Stimulated activated naive CD8-positive, alpha-beta T cell treated with anti-CD3 and anti-CD28 coated beads, Interleukin-15, amount 100 ng/mL, for 72 hours (primary cell): ENCODE results near the gene COG1.

Source experiments
- ATAC-seq: fragments of 150-1000 bp; cut with Tn5 transposase; 2 replicates; pipeline ENCODE4 v1.10.0; 2021; ENCODE audit warnings: mild to moderate bottlenecking, moderate library complexity
- DNase-seq, 2 donors: peaks; one replicate each; pipeline ENCODE4 v3.0.0; 2021 to 2022
- H3K27ac Mint-ChIP-seq, 2 donors: one replicate each; pipeline ENCODE4 v1.8.0; 2022; ENCODE audit warnings: mild to moderate bottlenecking in 2 of 2, mixed read lengths in 2 of 2, moderate library complexity in 2 of 2
- H3K27me3 Mint-ChIP-seq: one replicate; pipeline ENCODE4 v1.8.0; 2022; ENCODE audit warnings: mixed read lengths
- H3K4me1 Mint-ChIP-seq: one replicate; pipeline ENCODE4 v1.8.0; 2022; ENCODE audit warnings: mild to moderate bottlenecking, mixed read lengths
- H3K4me3 Mint-ChIP-seq, 2 donors: one replicate each; pipeline ENCODE4 v1.8.0; 2022; ENCODE audit warnings: mild to moderate bottlenecking in 2 of 2, mixed read lengths in 2 of 2, moderate library complexity in 1 of 2
- H3K9me3 Mint-ChIP-seq, 2 donors: one replicate each; pipeline ENCODE4 v1.8.0; 2022; ENCODE audit warnings: mixed read lengths in 2 of 2

COG1 gene

DNA sequence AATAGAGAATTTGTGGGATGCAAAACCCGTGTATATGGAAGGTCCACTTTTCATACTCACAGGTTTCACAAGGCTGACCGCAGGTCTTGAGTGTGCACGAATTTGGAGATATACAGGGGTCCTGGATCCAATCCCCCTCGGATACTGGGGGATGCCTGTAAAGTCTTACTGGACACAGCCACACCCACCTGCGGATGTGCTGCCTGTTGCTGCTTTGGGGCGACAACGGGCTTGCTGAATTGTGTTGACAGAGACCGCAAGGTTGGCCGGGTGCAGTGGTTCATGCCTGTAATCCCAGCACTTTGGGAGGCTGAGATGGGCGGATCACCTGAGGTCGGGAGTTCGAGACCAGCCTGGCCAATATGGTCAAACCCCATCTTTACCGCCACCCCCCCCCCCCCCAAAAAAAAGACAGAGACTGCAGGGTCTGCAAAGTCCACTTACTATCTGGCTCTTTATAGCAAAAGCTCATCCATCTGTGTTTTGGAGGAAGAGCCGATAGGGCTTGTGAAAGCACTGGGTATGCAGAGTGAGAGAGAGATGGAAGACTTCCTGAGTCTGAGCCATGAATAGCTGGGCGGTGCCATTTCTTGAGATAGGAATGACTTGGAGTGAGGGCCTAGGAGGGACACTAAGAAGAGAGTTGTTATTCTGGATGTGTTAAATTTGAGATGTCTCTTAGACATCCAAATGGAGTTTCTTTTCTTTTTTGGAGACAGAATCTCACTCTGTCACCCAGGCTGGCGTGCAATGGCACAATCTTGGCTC lies 6.4 kb upstream of the COG1 start:
- Mint-ChIP-seq H3K27me3 (no peaks in the 10 kb centered on the region), H3K27ac (no peak overlapping the region), H3K4me3 (no peak overlapping the region), H3K9me3 (no peaks in the 10 kb centered on the region), H3K4me1 (peaks cover 12% of the 10 kb centered on the region)
- no peak for DNase-seq
- no peak for ATAC-seq

DNA sequence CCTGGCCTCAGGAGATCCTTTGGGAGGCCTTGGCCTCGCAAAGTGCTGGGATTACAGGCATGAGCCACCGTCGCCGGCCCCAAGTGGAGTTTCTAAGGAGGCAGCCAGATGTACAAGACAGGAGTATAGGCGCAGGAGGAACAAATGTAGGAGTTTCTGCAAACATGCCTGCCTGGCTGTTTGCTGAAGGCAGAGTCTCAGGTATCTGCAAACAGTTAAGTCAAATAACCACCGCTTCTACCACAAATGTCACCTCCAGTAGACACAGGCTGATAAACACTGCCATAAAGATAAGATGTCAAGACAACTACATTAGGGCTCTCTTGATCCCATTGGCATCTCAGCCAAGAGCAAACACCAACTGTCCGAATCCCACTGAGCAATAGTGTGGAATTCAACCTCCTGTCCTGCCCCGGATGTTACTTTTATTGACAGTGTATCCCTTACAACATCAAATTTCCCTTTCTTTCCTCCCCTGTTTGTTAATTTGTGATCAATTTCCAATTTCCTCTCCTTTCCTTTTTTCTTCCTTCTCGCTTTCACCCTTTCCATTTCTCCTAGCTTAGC lies 5.6 kb upstream of the COG1 start:
- peaks cover 13% of the 10 kb centered on the region for H3K4me1 Mint-ChIP-seq
- ATAC-seq = no peak
- no peaks in the 10 kb centered on the region for H3K27me3 Mint-ChIP-seq
- H3K9me3 Mint-ChIP-seq = no peaks in the 10 kb centered on the region
- no peak overlapping the region for H3K27ac Mint-ChIP-seq
- no peak for DNase-seq
- no peak overlapping the region for H3K4me3 Mint-ChIP-seq

DNA sequence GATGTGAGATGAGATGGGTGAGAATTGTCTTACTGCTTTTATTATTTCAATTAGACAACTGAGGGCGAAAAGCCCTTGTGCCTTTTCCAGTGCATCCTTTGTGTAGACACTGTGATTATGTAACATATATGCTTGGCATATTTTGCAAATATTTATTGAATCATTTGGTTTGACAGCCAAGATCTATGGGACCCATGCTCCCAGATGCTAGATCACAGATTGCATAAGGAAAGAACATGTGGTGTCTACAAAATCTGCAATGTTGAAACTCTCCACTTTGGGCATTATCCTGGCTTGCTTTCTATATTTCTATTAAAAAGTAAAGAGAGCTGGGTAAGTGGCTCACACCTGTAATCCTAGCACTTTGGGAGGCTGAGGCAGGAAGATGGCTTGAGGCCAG lies 4.8 kb upstream of the COG1 start:
- H3K4me3 Mint-ChIP-seq = no peak overlapping the region
- no peaks in the 10 kb centered on the region for H3K9me3 Mint-ChIP-seq
- H3K4me1 Mint-ChIP-seq = peaks cover 13% of the 10 kb centered on the region
- H3K27me3 Mint-ChIP-seq = no peaks in the 10 kb centered on the region
- no peak overlapping the region for H3K27ac Mint-ChIP-seq
- no peak for ATAC-seq
- no peak for DNase-seq

GRCh38 chr17:73189417-73190099 lies 3.3 kb upstream of the COG1 start:
- H3K4me1 Mint-ChIP-seq = peaks cover 24% of the 10 kb centered on the region
- H3K27ac Mint-ChIP-seq = no peak overlapping the region
- no peak overlapping the region for H3K4me3 Mint-ChIP-seq
- DNase-seq (no peak), ATAC-seq (no peak)
- H3K27me3 Mint-ChIP-seq = no peaks in the 10 kb centered on the region
- no peaks in the 10 kb centered on the region for H3K9me3 Mint-ChIP-seq

DNA sequence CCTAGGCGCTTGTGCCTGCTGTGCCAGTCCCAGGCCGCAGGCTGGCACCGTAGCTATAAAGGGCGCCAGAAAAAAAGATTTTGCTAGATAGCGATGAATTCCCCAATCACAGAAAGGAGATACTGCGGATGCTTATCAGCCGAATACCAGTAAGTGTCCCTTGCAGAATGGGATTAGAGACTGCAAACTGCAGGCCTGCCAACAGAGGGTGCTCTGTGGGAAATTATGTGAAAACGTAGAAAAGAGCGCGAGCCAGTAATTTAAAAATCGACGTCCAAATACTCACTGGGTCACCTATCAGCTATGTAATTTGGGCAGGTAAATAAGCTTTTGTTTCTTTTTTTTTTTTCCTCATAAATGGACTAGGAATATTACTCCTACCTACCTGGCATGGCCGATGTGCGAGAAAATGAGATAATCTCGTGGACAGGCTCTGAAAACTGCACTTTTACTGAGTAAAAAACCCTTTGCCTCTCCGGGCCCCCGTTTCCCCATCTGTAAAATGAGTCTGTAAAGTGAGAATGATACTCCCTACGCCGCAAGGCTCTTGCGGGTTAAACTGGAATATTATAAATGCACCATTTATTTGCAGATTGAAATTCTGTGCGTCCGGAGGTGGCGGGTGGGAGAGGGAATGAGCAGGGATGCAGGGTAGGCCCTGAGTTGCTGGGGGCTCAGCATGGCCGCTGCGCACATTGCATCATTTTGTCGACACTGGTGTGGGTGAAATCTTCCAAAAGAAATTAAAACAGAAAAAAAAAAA lies 1.2 kb upstream of the COG1 start:
- Mint-ChIP-seq H3K4me3 (peak overlapping the region; percentile 92 to 94), H3K4me1 (peaks cover 31% of the 10 kb centered on the region), H3K27me3 (no peaks in the 10 kb centered on the region), H3K9me3 (no peaks in the 10 kb centered on the region), H3K27ac (peak overlapping the region; percentile 92 to 95)
- peak; percentile 49 to 63 for DNase-seq
- peak; percentile 39 for ATAC-seq

- H3K4me1 Mint-ChIP-seq = peaks cover 38% of the 10 kb centered on the region
- peak overlapping the region; percentile 92 to 95 for H3K27ac Mint-ChIP-seq
- no peaks in the 10 kb centered on the region for H3K9me3 Mint-ChIP-seq
- H3K27me3 Mint-ChIP-seq = no peaks in the 10 kb centered on the region
- H3K4me3 Mint-ChIP-seq = peak overlapping the region; percentile 92 to 94
- ATAC-seq (peak; percentile 85), DNase-seq (peak; percentile 75 to 78)
These were observed 505 bp upstream of the COG1 start for GRCh38 chr17:73192206-73192893.

GRCh38 chr17:73194514-73195222 lies 1.8 kb downstream of the COG1 start:
- Mint-ChIP-seq H3K9me3 (no peaks in the 10 kb centered on the region), H3K4me1 (peaks cover 49% of the 10 kb centered on the region), H3K27me3 (no peaks in the 10 kb centered on the region), H3K4me3 (peak overlapping the region; percentile 43 to 58), H3K27ac (peak overlapping the region in 1 of 2 donors; percentile 69)
- ATAC-seq = no peak
- DNase-seq = no peak

DNA sequence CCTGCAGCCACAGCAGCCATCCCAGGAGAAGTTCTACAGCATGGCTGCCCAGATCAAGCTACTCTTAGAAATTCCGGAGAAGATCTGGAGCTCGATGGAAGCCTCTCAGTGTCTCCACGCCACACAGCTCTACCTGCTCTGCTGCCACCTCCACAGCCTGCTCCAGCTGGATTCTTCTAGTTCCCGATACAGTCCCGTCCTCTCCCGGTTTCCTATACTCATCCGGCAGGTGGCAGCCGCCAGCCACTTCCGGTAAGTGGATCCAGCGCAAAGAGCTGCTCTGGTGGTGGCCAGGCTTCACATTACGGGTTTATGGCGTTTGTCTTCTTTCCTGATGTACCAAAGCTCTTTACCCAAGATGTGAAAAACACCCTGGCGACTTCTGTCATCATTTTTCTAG lies 3.6 kb downstream of the COG1 start:
- no peak overlapping the region for H3K4me3 Mint-ChIP-seq
- H3K27ac Mint-ChIP-seq = peak overlapping the region; percentile 47 to 71
- DNase-seq = no peak

DNA sequence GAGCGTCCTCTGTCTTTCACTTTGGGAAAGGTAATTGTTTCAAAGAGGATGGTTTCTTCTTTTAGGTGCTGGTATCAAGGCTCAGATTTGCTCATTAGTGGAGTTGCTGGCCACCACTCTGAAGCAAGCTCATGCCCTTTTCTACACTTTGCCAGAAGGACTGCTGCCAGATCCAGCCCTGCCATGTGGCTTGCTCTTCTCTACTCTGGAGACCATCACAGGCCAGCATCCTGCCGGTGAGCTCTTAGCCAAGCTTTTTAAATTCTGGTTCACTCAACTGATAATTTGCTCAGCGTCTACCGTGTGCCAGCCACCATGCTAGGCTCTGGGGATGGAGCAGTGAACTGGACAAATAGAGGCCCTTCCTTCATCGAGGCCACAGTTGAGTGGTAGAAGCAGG lies 4.3 kb downstream of the COG1 start:
- peaks cover 46% of the 10 kb centered on the region for H3K4me1 Mint-ChIP-seq
- DNase-seq (no peak), ATAC-seq (no peak)
- no peaks in the 10 kb centered on the region for H3K27me3 Mint-ChIP-seq
- H3K27ac Mint-ChIP-seq = no peak overlapping the region
- no peak overlapping the region for H3K4me3 Mint-ChIP-seq
- H3K9me3 Mint-ChIP-seq = no peaks in the 10 kb centered on the region

More for the DNA sequence above, 3.6 kb downstream of the COG1 start:
- H3K4me1 Mint-ChIP-seq = peaks cover 44% of the 10 kb centered on the region
- ATAC-seq = no peak
- no peaks in the 10 kb centered on the region for H3K27me3 Mint-ChIP-seq
- no peaks in the 10 kb centered on the region for H3K9me3 Mint-ChIP-seq

- Mint-ChIP-seq H3K27ac (peak overlapping the region in 1 of 2 donors; percentile 60), H3K9me3 (no peaks in the 10 kb centered on the region), H3K27me3 (no peaks in the 10 kb centered on the region), H3K4me3 (no peak overlapping the region), H3K4me1 (peaks cover 57% of the 10 kb centered on the region)
- ATAC-seq = no peak
- no peak for DNase-seq
These were observed 5.5 kb downstream of the COG1 start for GRCh38 chr17:73198201-73198929.

DNA sequence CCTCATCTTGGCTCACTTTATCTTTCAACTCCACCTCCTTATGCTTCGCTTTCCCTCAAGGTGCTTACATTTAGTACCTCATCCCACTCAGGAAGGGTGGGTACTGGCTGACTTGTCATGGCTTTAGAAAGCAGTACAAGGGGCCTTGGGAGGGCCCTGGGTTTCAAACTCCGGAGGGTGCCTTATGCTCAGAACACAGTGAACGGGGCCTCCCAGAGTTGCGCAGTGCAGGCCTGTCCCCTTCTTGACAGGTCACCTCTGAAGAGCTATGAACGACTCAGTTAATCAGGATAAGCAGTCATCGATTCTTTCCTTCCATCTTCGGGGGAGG lies 6.0 kb downstream of the COG1 start:
- H3K4me1 Mint-ChIP-seq = peaks cover 57% of the 10 kb centered on the region
- peak overlapping the region in 1 of 2 donors; percentile 43 for H3K27ac Mint-ChIP-seq
- H3K4me3 Mint-ChIP-seq = no peak overlapping the region
- ATAC-seq (no peak), DNase-seq (no peak)
- no peaks in the 10 kb centered on the region for H3K27me3 Mint-ChIP-seq
- no peaks in the 10 kb centered on the region for H3K9me3 Mint-ChIP-seq

- Mint-ChIP-seq H3K27ac (no peak overlapping the region), H3K4me3 (no peak overlapping the region), H3K4me1 (peaks cover 59% of the 10 kb centered on the region), H3K27me3 (no peaks in the 10 kb centered on the region), H3K9me3 (no peaks in the 10 kb centered on the region)
- ATAC-seq (no peak), DNase-seq (no peak)
These were observed 7.0 kb downstream of the COG1 start for GRCh38 chr17:73199751-73200317.

DNA sequence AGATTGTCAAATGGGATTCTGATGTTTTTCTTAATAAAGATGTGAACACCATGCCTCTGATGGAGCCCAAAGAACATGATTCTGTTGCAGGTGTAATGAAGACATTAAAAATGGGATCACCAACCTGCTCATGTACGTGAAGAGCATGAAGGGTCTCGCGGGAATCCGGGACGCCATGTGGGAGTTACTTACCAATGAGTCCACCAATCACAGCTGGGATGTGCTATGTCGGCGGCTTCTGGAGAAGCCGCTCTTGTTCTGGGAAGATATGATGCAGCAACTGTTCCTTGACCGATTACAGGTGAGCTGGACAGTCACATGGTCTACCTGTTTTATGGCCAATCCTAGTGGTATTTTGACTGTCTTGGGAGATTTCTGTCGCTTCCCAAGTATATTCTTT lies 7.6 kb downstream of the COG1 start:
- H3K9me3 Mint-ChIP-seq = no peaks in the 10 kb centered on the region
- DNase-seq (no peak), ATAC-seq (no peak)
- H3K27me3 Mint-ChIP-seq = no peaks in the 10 kb centered on the region
- peaks cover 65% of the 10 kb centered on the region for H3K4me1 Mint-ChIP-seq
- no peak overlapping the region for H3K4me3 Mint-ChIP-seq
- H3K27ac Mint-ChIP-seq = no peak overlapping the region
